HG03432 (cell line): ENCODE data around the gene ASPG.

Experiments used
- ATAC-seq: cut with Tn5 transposase; IDR thresholded peaks from one replicate; pipeline ENCODE4 v1.9.1; 2021; ENCODE audit warnings: mild to moderate bottlenecking, moderate library complexity; ENCODE audit not compliant: unreplicated experiment

ASPG gene

GRCh38 chr14:104104076-104104901 lies 18.8 kb downstream of the ASPG start:
- ATAC-seq: no peak

GRCh38 chr14:104105071-104105821 lies 19.7 kb downstream of the ASPG start:
- no peak for ATAC-seq

GRCh38 chr14:104105822-104106470 lies 20.4 kb downstream of the ASPG start:
- no peak for ATAC-seq

- no peak for ATAC-seq
These were observed 21.0 kb downstream of the ASPG start for GRCh38 chr14:104106471-104106991.

GRCh38 chr14:104107101-104107581 lies 21.6 kb downstream of the ASPG start:
- no peak for ATAC-seq

- no peak for ATAC-seq
These were observed 22.4 kb downstream of the ASPG start for GRCh38 chr14:104107611-104108569.

GRCh38 chr14:104108570-104109541 lies 23.4 kb downstream of the ASPG start:
- ATAC-seq: no peak

GRCh38 chr14:104109731-104110361 lies 24.3 kb downstream of the ASPG start:
- ATAC-seq: no peak

- no peak for ATAC-seq
These were observed 25.1 kb downstream of the ASPG start for GRCh38 chr14:104110491-104111209.

- ATAC-seq: no peak
These were observed 26.0 kb downstream of the ASPG start for GRCh38 chr14:104111301-104112112.

GRCh38 chr14:104112113-104112505 lies 26.6 kb downstream of the ASPG start:
- no peak for ATAC-seq

GRCh38 chr14:104112609-104113571 lies 27.4 kb downstream of the ASPG start:
- no peak for ATAC-seq

GRCh38 chr14:104113631-104114420 lies 28.3 kb downstream of the ASPG start:
- no peak for ATAC-seq

GRCh38 chr14:104114421-104115130 lies 29.1 kb downstream of the ASPG start:
- no peak for ATAC-seq
